Neutrophil (primary cell): ENCODE measurements around the gene KLF11.

ENCODE experiments used
- H3K27ac ChIP-seq: fragments of 200-600 bp; sonication (generic); 2 replicates; pipeline ENCODE4 v1.5.1; 2016; ENCODE audit warnings: mild to moderate bottlenecking, moderate library complexity
- H3K27me3 ChIP-seq: fragments of 200-600 bp; sonication (generic); 2 replicates; pipeline ENCODE4 v1.6.0; 2016; ENCODE audit warnings: mild to moderate bottlenecking
- H3K36me3 ChIP-seq: fragments of 200-600 bp; sonication (generic); 2 replicates; pipeline ENCODE4 v1.5.1; 2017
- H3K4me1 ChIP-seq, 2 experiments: fragments of 200-600 bp in 1 of 2; sonication (generic) in 1 of 2; 1 replicate in 1 of 2; 2 replicates in 1 of 2; pipeline versions ENCODE4 v1.5.1 to v1.6.1; 2013 to 2016; ENCODE audit warnings: low read depth in 1 of 2, low read length in 1 of 2, mild to moderate bottlenecking in 1 of 2, moderate library complexity in 1 of 2; ENCODE audit not compliant: control insufficient read depth in 1 of 2, insufficient read depth in 1 of 2
- H3K4me3 ChIP-seq, 2 experiments: fragments of 200-600 bp in 1 of 2; sonication (generic) in 1 of 2; 1 replicate in 1 of 2; 2 replicates in 1 of 2; pipeline ENCODE4 v1.5.1; 2013 to 2016; ENCODE audit warnings: low read depth in 1 of 2, low read length in 1 of 2, mild to moderate bottlenecking in 1 of 2, moderate library complexity in 1 of 2
- H3K9me3 ChIP-seq: fragments of 200-600 bp; sonication (generic); 2 replicates; pipeline ENCODE4 v1.5.1; 2016
- CTCF ChIP-seq: fragments of 200-600 bp; sonication (generic); IDR thresholded peaks from 2 replicates; pipeline ENCODE4 v1.5.1; 2016; ENCODE audit warnings: antibody characterized with exemption

Gene KLF11

GRCh38 chr2:10078704-10079265, 35.4 kb downstream of the KLF11 start:
- Histone ChIP-seq H3K36me3 (no peaks in the 10 kb centered on the region), H3K27me3 (peaks cover 100% of the 10 kb centered on the region), H3K4me1 (peaks cover 10 to 22% of the 10 kb centered on the region in 2 experiments), H3K9me3 (no peaks in the 10 kb centered on the region), H3K27ac (no peak overlapping the region), H3K4me3 (no peak overlapping the region)
- no peak for TF ChIP-seq CTCF

- H3K27me3 ChIP-seq, result peaks cover 100% of the 10 kb centered on the region
Measured at GRCh38 chr2:10079266-10079869, 36.0 kb downstream of the KLF11 start.

GRCh38 chr2:10079870-10080535, 36.7 kb downstream of the KLF11 start, which contains the start of gene CYS1:
Gene CYS1 (minus strand): TSS chr2:10080411. CDS start chr2:10080223, 188 bp downstream.
- peaks cover 100% of the 10 kb centered on the region for H3K27me3 ChIP-seq
- H3K4me1 ChIP-seq, result peaks cover 10 to 22% of the 10 kb centered on the region in 2 experiments
- no peaks in the 10 kb centered on the region for H3K36me3 ChIP-seq
- H3K9me3 ChIP-seq, result no peaks in the 10 kb centered on the region
- H3K4me3 ChIP-seq, result peak within 1 kb of the TSS; percentile 26 to 50
- TF ChIP-seq CTCF, result no peak
- no peak within 1 kb of the TSS for H3K27ac ChIP-seq

More at GRCh38 chr2:10079266-10079869, 36.0 kb downstream of the KLF11 start:
- Histone ChIP-seq H3K36me3 (no peaks in the 10 kb centered on the region), H3K9me3 (no peaks in the 10 kb centered on the region), H3K4me1 (peaks cover 10 to 22% of the 10 kb centered on the region in 2 experiments), H3K4me3 (peak overlapping the region; percentile 26 to 36), H3K27ac (no peak overlapping the region)
- TF ChIP-seq CTCF, result no peak

- Histone ChIP-seq H3K4me3 (peak overlapping the region in 1 of 2 experiments; percentile 50), H3K27me3 (peaks cover 100% of the 10 kb centered on the region), H3K36me3 (no peaks in the 10 kb centered on the region), H3K4me1 (peaks cover 10 to 22% of the 10 kb centered on the region in 2 experiments), H3K9me3 (no peaks in the 10 kb centered on the region), H3K27ac (no peak overlapping the region)
- no peak for TF ChIP-seq CTCF
Measured at GRCh38 chr2:10080536-10081304, 37.4 kb downstream of the KLF11 start.

- H3K36me3 ChIP-seq, result no peaks in the 10 kb centered on the region
- H3K4me1 ChIP-seq, result peaks cover 10 to 22% of the 10 kb centered on the region in 2 experiments
- H3K4me3 ChIP-seq, result no peak overlapping the region
- no peak overlapping the region for H3K27ac ChIP-seq
- H3K27me3 ChIP-seq, result peaks cover 82% of the 10 kb centered on the region
- TF ChIP-seq CTCF, result no peak
- H3K9me3 ChIP-seq, result no peaks in the 10 kb centered on the region
Measured at GRCh38 chr2:10083046-10083445, 39.7 kb downstream of the KLF11 start.
